Measurements from ENCODE around the gene MPL. TPM values are rescaled to one million over a fixed set of nuclear protein-coding genes. Genes with fewer than 3 reads are reported as not detected.

The MPL gene
- total and polyA plus RNA-seq, 2 of the 8 experiments (the other 6 are each of a cell fraction or from before 2014, with no cell fraction given): 0.08 TPM; not detected in 1

- Histone ChIP-seq H3K4me1 (replicated peaks in 1 of 4; ENCODE audit: control insufficient read depth in 3 of 4, insufficient read depth in 4 of 4, low read length in 3 of 4) (no peaks in the 10 kb centered on the region), H3K79me1 (ENCODE audit: low read depth, low read length) (no peaks in the 10 kb centered on the region), H2BK120ac (replicated peaks; ENCODE audit: low read depth, low read length) (no peak overlapping the region), H3K9ac (replicated peaks in 1 of 4; ENCODE audit: extremely low read depth in 1 of 4, low read depth in 3 of 4, low read length in 3 of 4) (no peak overlapping the region), H2BK15ac (ENCODE audit: low read length) (no peak overlapping the region), H4K5ac (ENCODE audit: insufficient read length, low read depth, low read length) (no peak overlapping the region), H2BK5ac (ENCODE audit: low read depth, low read length) (no peak overlapping the region), H3K18ac (ENCODE audit: extremely low read depth, low read length) (no peak overlapping the region), H3K79me2 (ENCODE audit: control insufficient read depth in 1 of 2, insufficient read depth in 2 of 2, low read length in 2 of 2) (no peaks in the 10 kb centered on the region), H2BK12ac (ENCODE audit: low read depth, low read length) (no peak overlapping the region), H4K91ac (replicated peaks; ENCODE audit: insufficient read length, low read length) (no peak overlapping the region), H3K23me2 (ENCODE audit: low read depth, low read length) (no peaks in the 10 kb centered on the region), H3K4me2 (ENCODE audit: insufficient read depth in 1 of 2, low read depth in 2 of 2, low read length in 2 of 2) (no peak overlapping the region), H3K27ac (ENCODE audit: low read depth, low read length) (no peak overlapping the region), H2BK20ac (ENCODE audit: low read length) (no peak overlapping the region), H3K14ac (ENCODE audit: insufficient read length) (no peak overlapping the region), H3K27me3 (replicated peaks in 1 of 4; ENCODE audit: control insufficient read depth in 3 of 4, extremely low read depth in 1 of 4, insufficient read depth in 3 of 4, low read length in 3 of 4) (no peaks in the 10 kb centered on the region; a peak in 1 of 7 replicates), H2AK5ac (ENCODE audit: low read depth, low read length) (no peak overlapping the region), H4K20me1 (replicated peaks in 1 of 2; ENCODE audit: control insufficient read depth in 1 of 2, insufficient read depth in 2 of 2, low read length in 2 of 2) (no peaks in the 10 kb centered on the region), H3K4me3 (ENCODE audit: extremely low read depth in 1 of 4, insufficient read depth in 2 of 4, low read depth in 3 of 4, low read length in 4 of 4) (no peak overlapping the region), H2AFZ (ENCODE audit: low read length) (no peak overlapping the region), H3K4ac (replicated peaks; ENCODE audit: insufficient read length, low read depth, low read length) (no peak overlapping the region), H3K23ac (ENCODE audit: insufficient read length) (no peak overlapping the region), H4K8ac (ENCODE audit: extremely low read depth, insufficient read depth, low read length) (no peak overlapping the region), H3K9me3 (ENCODE audit: insufficient read depth in 2 of 2, low read depth in 1 of 2, low read length in 1 of 2) (no peaks in the 10 kb centered on the region), H3K36me3 (ENCODE audit: control insufficient read depth in 2 of 4, insufficient read depth in 4 of 4, low read length in 3 of 4) (no peaks in the 10 kb centered on the region), H3K56ac (replicated peaks; ENCODE audit: insufficient read length, low read depth, low read length) (no peak overlapping the region)
- ChIA-PET CTCF (ENCODE audit: partially characterized antibody) (interaction anchor here (0.8 to 1.5 kb wide), 5 partner anchors 11 to 241 kb away, joined by 3 to 4 read pairs (median 3); no protein-coding TSS in a partner anchor), POLR2A (ENCODE audit: partially characterized antibody) (no interaction called here)
- no peak for DNase-seq (ENCODE audit: low read depth in 1 of 2, low spot score in 2 of 2)
- WGBS, 2 experiments (ENCODE audit: extremely low coverage in 1 of 2, insufficient coverage in 1 of 2, insufficient read length in 1 of 2, insufficient replicate concordance in 2 of 2, low coverage in 1 of 2, low lambda C conversion rate in 2 of 2, missing lambda C conversion rate in 1 of 2): 94% methylated on average over 19 of the region's 19 CpGs; no CpG with 5 or more reads in 1 of the 2 experiments
- FAIRE-seq: no peak
- TF ChIP-seq RAD21 (IDR thresholded peaks at IDR 0.05 in 1 of 2, conservative IDR thresholded peaks at IDR 0.05 in 1 of 2; ENCODE audit: low read depth in 2 of 2, low read length in 2 of 2) (no peak), NRF1 (IDR thresholded peaks at IDR 0.05; ENCODE audit: low read depth, low read length) (no peak), EGR1 (IDR thresholded peaks at IDR 0.05; ENCODE audit: borderline replicate concordance, low read depth, low read length) (no peak), TBP (IDR thresholded peaks at IDR 0.05; ENCODE audit: low read depth, low read length) (no peak), EZH2 (IDR thresholded peaks at IDR 0.05; ENCODE audit: low read depth, low read length, severe bottlenecking) (no peak), KDM4A (IDR thresholded peaks at IDR 0.05; ENCODE audit: low read depth, low read length, severe bottlenecking) (no peak)
Measured at GRCh38 chr1:43312212-43312623, 25.4 kb upstream of the MPL start.
